ENCODE measurements around the gene ZSWIM3. TPM values are rescaled to one million over a fixed set of nuclear protein-coding genes. Genes with fewer than 3 reads are reported as not detected.

Gene ZSWIM3
- total and polyA plus RNA-seq, 2 of the 13 experiments (the other 11 are each of a cell fraction or from before 2014, with no cell fraction given): 5.2 to 5.8 TPM

DNA sequence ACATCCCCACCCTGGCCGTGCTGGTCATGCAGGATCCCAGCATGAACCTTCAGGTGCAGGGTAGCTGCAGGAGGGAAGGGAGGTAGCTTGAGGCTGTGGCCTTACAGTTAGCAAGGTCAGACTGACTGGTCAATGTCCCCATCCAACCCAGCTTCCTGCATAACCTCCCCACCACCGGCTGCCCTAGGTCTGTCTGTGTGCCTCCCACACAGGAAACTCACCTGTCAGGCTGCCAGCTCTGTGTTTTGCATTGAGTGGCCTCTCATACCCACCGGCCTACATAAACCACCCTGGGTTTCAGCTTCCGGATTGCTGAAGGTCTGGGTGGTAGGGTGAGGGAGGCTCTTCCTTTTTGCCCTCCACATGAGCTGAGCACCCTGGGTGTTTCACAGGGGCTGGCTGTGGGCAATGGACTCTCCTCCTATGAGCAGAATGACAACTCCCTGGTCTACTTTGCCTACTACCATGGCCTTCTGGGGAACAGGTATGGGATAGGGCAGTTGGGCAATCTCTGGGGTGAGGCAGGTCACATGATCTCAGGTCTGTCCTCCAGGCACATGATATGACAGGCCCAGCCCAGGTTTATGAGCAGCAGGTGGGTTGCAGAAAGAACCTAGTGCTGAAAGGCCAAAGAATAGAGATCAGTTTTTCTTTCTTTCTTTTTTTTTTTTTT is 35.5 kb downstream of the ZSWIM3 start (continued):
- TF ChIP-seq, protein P1, sequence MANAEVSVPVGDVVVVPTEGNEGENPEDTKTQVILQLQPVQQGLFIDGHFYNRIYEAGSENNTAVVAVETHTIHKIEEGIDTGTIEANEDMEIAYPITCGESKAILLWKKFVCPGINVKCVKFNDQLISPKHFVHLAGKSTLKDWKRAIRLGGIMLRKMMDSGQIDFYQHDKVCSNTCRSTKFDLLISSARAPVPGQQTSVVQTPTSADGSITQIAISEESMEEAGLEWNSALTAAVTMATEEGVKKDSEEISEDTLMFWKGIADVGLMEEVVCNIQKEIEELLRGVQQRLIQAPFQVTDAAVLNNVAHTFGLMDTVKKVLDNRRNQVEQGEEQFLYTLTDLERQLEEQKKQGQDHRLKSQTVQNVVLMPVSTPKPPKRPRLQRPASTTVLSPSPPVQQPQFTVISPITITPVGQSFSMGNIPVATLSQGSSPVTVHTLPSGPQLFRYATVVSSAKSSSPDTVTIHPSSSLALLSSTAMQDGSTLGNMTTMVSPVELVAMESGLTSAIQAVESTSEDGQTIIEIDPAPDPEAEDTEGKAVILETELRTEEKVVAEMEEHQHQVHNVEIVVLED (CRISPR knock-in tag; IDR thresholded peaks at IDR 0.05; ENCODE audit: borderline replicate concordance): no peak
- TF ChIP-seq CEBPB (IDR thresholded peaks at IDR 0.05; ENCODE audit: borderline replicate concordance, low read depth, low read length) (peak; percentile 37; the same call in 1 of the 2 replicates), NRL (CRISPR knock-in tag; IDR thresholded peaks at IDR 0.05; ENCODE audit: borderline replicate concordance) (peak; percentile 25; the same call in 1 of the 2 replicates), PRPF4 (IDR thresholded peaks at IDR 0.05; ENCODE audit: low read depth, low read length, poor library complexity, severe bottlenecking) (no peak), RAD51 (IDR thresholded peaks at IDR 0.05; ENCODE audit: borderline replicate concordance) (peak; percentile 50; the same call in 1 of the 2 replicates), JARID2 (CRISPR knock-in tag; IDR thresholded peaks at IDR 0.05; ENCODE audit: insufficient replicate concordance) (no peak), ZNF207 (IDR thresholded peaks at IDR 0.05; ENCODE audit: borderline replicate concordance) (no peak), ZNF891 (CRISPR knock-in tag; IDR thresholded peaks at IDR 0.05) (0 out of 2 replicates have a peak, but pooled peaks have one; percentile 49), SALL1 (CRISPR knock-in tag; IDR thresholded peaks at IDR 0.05) (no peak), ZNF747 (CRISPR knock-in tag; IDR thresholded peaks at IDR 0.05; ENCODE audit: borderline replicate concordance) (no peak), TAF15 (IDR thresholded peaks at IDR 0.05; ENCODE audit: low read depth, low read length, poor library complexity, severe bottlenecking) (no peak), TAF1 (CRISPR knock-in tag; IDR thresholded peaks at IDR 0.05) (0 out of 2 replicates have a peak, but pooled peaks have one; percentile 6)
- TF ChIP-seq, protein P2, sequence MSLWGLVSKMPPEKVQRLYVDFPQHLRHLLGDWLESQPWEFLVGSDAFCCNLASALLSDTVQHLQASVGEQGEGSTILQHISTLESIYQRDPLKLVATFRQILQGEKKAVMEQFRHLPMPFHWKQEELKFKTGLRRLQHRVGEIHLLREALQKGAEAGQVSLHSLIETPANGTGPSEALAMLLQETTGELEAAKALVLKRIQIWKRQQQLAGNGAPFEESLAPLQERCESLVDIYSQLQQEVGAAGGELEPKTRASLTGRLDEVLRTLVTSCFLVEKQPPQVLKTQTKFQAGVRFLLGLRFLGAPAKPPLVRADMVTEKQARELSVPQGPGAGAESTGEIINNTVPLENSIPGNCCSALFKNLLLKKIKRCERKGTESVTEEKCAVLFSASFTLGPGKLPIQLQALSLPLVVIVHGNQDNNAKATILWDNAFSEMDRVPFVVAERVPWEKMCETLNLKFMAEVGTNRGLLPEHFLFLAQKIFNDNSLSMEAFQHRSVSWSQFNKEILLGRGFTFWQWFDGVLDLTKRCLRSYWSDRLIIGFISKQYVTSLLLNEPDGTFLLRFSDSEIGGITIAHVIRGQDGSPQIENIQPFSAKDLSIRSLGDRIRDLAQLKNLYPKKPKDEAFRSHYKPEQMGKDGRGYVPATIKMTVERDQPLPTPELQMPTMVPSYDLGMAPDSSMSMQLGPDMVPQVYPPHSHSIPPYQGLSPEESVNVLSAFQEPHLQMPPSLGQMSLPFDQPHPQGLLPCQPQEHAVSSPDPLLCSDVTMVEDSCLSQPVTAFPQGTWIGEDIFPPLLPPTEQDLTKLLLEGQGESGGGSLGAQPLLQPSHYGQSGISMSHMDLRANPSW (CRISPR knock-in tag; IDR thresholded peaks at IDR 0.05; ENCODE audit: borderline replicate concordance): no peak

Measured in HepG2 (cell line).